Psoas muscle (tissue), 8 donors: ENCODE data around the gene FXYD7. TPM values are rescaled to one million over a fixed set of nuclear protein-coding genes. Genes with fewer than 3 reads are reported as not detected.
A peak's percentile ranks its signal among the peaks of the same experiment; 100 is the strongest.

Experiments used
- ATAC-seq, 4 donors: fragments of 200-7000 bp; cut with Tn5 transposase; one replicate each; pipeline ENCODE4 v1.9.1; 2020; ENCODE audit warnings: moderate library complexity in 3 of 4, mild to moderate bottlenecking in 2 of 4
- DNase-seq, 2 donors: peaks; one replicate each; pipeline ENCODE4 v3.0.0-alpha.2; 2020
- H3K27ac ChIP-seq: fragments of 200-600 bp; one replicate; pipeline ENCODE4 v1.8.0; 2022
- H3K27me3 ChIP-seq, 3 donors: fragments of 200-600 bp in 1 of 3; one replicate each; pipeline versions ENCODE4 v1.6.1 to v1.8.0; 2013 to 2022; ENCODE audit warnings: low read length in 2 of 3, mild to moderate bottlenecking in 2 of 3, moderate library complexity in 1 of 3; ENCODE audit not compliant: insufficient read depth in 3 of 3
- H3K36me3 ChIP-seq, 2 donors: fragments of 200-600 bp in 1 of 2; one replicate each; pipeline versions ENCODE4 v1.6.1 to v1.8.0; 2013 to 2022; ENCODE audit warnings: low read depth in 1 of 2, mild to moderate bottlenecking in 1 of 2, moderate library complexity in 1 of 2; ENCODE audit not compliant: insufficient read depth in 1 of 2
- H3K4me1 ChIP-seq: fragments of 200-600 bp; one replicate; pipeline ENCODE4 v1.8.0; 2022
- H3K4me3 ChIP-seq: fragments of 200-600 bp; one replicate; pipeline ENCODE4 v1.8.0; 2022; ENCODE audit warnings: mild to moderate bottlenecking
- H3K9me3 ChIP-seq: fragments of 200-600 bp; one replicate; pipeline ENCODE4 v1.8.0; 2022
- WGBS, 3 donors: extraction: QIAGEN DNeasy Blood & Tissue Kit; methylation state at CpG; one replicate each; pipeline versions ENCODE4 v1.1.6 to v1.1.7; 2013; 5-methylcytosine and 5-hydroxymethylcytosine counted together
- intact Hi-C, 2 donors: fragments of 100-400 bp; cut with DNase I; formaldehyde crosslinking; loops; one replicate each; pipeline versions ENCODE4 v1.11.0 to v1.14.2; 2022
- polyA plus RNA-seq, 3 donors: library from polyadenylated mRNA; stranded (reverse); fragments of 200-250 nt; gene quantifications; one replicate each; pipeline ENCODE4 v1.2.3, GENCODE V29; 2013
- total RNA-seq, 4 donors: library from RNA; stranded (reverse); fragmentation: NEBNext Ultra II Directional in 2 of 4; extraction: Animal tissue kit (Norgen Biotek cat#: 25700) in 2 of 4; gene quantifications; one replicate each; pipeline versions ENCODE4 v1.2.1 to v1.2.4, GENCODE V29; 2021 to 2023
- TF ChIP-seq, protein P1 (sequence below): fragments of 200-600 bp; IDR thresholded peaks from one replicate; pipeline ENCODE4 v1.8.0; 2022; ENCODE audit warnings: antibody characterized with exemption
- donor health status: healthy with polysubstance abuse.
- donor health status: DM: no; HTN: no; CAD: no; lungs with moderate emphysema.
- donor health status: Bipolar disorder and iron deficiency.
- donor health status: healthy.
- donor health status: DM: yes; HTN: yes; CAD: no.
- donor health status: DM: no; HTN: no; CAD: no.
- donor health status: DM: no; HTN: no; CAD: no.
- donor health status: DM: yes; HTN: yes; CAD: no.

FXYD7 gene
- total and polyA plus RNA-seq, 7 donors: 0.13 to 0.65 (median 0.57) TPM; not detected in 3

DNA sequence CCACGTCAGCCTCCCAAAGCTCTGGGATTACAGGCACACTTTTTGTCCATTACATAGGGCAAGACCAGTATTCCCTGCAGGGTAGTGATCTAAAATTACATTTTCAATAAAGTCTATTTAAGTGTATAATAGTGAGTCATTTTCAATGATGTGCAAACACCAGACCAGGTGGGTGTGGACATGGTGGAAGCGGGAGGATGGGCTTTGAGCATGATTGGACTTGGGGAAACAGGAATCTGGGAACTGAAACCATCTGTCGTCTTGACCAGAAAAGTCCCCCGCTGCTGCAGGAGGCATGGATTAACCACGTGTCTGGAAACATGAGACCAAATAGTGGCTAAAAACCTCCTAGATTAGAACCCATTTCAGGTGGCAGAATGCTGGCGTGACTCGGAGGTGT, 22.6 kb upstream of the FXYD7 start:
- Histone ChIP-seq H3K27me3 (no peaks in the 10 kb centered on the region), H3K4me3 (no peak overlapping the region), H3K27ac (peak overlapping the region; percentile 30), H3K4me1 (peaks cover 13% of the 10 kb centered on the region), H3K36me3 (no peaks in the 10 kb centered on the region), H3K9me3 (no peaks in the 10 kb centered on the region)
- TF ChIP-seq, protein P1, sequence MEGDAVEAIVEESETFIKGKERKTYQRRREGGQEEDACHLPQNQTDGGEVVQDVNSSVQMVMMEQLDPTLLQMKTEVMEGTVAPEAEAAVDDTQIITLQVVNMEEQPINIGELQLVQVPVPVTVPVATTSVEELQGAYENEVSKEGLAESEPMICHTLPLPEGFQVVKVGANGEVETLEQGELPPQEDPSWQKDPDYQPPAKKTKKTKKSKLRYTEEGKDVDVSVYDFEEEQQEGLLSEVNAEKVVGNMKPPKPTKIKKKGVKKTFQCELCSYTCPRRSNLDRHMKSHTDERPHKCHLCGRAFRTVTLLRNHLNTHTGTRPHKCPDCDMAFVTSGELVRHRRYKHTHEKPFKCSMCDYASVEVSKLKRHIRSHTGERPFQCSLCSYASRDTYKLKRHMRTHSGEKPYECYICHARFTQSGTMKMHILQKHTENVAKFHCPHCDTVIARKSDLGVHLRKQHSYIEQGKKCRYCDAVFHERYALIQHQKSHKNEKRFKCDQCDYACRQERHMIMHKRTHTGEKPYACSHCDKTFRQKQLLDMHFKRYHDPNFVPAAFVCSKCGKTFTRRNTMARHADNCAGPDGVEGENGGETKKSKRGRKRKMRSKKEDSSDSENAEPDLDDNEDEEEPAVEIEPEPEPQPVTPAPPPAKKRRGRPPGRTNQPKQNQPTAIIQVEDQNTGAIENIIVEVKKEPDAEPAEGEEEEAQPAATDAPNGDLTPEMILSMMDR: no peak
- intact Hi-C loops: no loop called here
- ATAC-seq (no peak), DNase-seq (no peak)
- WGBS, 3 donors: 52 to 62% (median 53%) methylated on average over 7 of the region's 7 CpGs

DNA sequence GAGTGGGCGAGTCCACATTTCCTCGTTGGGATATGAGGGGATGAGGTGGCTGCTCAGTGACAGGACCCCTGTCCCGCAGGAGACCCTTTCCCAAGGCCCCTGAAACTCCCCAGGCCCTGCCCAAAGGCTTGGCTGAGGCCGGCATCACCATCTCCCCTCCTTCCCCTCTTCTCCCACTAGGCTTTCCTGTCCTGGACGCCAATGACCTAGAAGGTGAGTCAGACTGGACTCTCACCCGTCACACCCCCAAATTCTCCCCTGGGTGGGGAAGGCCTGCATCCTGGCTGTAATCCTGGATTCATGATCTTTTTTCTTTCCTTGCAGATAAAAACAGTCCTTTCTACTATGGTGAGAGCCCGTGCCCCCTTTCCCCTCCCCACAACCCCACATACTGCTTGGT, 22.2 kb upstream of the FXYD7 start:
- peak overlapping the region; percentile 30 for H3K27ac ChIP-seq
- no peak for ATAC-seq
- peak in 1 of 2 donors; percentile 56 for DNase-seq

DNA sequence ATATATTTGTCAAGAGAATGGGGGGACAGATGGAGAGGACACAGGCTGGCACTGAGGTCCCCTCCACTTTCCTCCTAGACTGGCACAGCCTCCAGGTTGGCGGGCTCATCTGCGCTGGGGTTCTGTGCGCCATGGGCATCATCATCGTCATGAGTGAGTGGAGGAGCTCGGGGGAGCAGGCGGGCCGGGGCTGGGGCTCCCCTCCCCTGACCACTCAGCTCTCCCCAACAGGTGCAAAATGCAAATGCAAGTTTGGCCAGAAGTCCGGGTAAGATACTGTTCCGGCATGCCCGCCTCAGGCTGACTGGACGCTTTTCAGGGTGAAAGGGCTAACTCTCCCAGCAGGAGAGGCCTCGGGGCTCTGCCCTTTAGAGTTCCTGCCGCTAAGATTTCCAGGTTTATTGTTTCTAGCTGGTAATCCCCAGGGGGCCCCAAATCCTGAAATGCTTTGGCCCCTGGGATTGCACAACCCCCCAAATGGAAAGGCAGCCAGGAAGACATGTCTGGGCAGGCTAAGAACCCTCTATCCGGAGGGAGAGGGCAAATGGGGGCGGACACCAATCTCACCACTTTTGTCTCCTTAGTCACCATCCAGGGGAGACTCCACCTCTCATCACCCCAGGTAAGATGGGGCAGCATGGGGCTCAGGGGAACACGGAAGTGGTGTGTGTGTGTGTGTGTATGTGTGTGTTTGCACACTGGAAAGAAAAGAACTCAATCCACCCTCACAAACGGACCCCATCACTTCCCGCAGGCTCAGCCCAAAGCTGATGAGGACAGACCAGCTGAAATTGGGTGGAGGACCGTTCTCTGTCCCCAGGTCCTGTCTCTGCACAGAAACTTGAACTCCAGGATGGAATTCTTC, 20.1 kb upstream of the FXYD7 start:
- peak overlapping the region; percentile 78 for H3K27ac ChIP-seq

More for the DNA sequence above, 22.2 kb upstream of the FXYD7 start:
- Histone ChIP-seq H3K4me1 (peaks cover 13% of the 10 kb centered on the region), H3K4me3 (no peak overlapping the region), H3K9me3 (no peaks in the 10 kb centered on the region), H3K36me3 (no peaks in the 10 kb centered on the region), H3K27me3 (no peaks in the 10 kb centered on the region)
- TF ChIP-seq, protein P1: no peak
- WGBS, 3 donors: 70 to 78% (median 72%) methylated on average over 7 of the region's 7 CpGs
- intact Hi-C loops: no loop called here

DNA sequence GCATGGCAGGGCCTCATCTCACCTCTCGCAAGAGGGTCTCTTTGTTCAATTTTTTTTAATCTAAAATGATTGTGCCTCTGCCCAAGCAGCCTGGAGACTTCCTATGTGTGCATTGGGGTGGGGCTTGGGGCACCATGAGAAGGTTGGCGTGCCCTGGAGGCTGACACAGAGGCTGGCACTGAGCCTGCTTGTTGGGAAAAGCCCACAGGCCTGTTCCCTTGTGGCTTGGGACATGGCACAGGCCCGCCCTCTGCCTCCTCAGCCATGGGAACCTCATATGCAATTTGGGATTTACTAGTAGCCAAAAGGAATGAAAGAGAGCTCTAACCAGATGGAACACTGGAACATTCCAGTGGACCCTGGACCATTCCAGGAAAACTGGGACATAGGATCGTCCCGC, 19.5 kb upstream of the FXYD7 start:
- Histone ChIP-seq H3K4me1 (peaks cover 13% of the 10 kb centered on the region), H3K4me3 (peak overlapping the region; percentile 65), H3K27ac (peak overlapping the region; percentile 78), H3K36me3 (no peaks in the 10 kb centered on the region), H3K27me3 (no peaks in the 10 kb centered on the region), H3K9me3 (no peaks in the 10 kb centered on the region)
- WGBS, 3 donors: 37 to 64% (median 42%) methylated on average over 5 of the region's 5 CpGs
- TF ChIP-seq, protein P1: no peak
- intact Hi-C loops: no loop called here
- DNase-seq (peak; percentile 69 to 88), ATAC-seq (peak; percentile 36 to 79 (median 57))

More for the DNA sequence above, 20.1 kb upstream of the FXYD7 start:
- ATAC-seq (no peak), DNase-seq (no peak)
- no peaks in the 10 kb centered on the region for H3K36me3 ChIP-seq
- H3K9me3 ChIP-seq: no peaks in the 10 kb centered on the region
- TF ChIP-seq, protein P1: no peak
- H3K4me3 ChIP-seq: no peak overlapping the region
- no peaks in the 10 kb centered on the region for H3K27me3 ChIP-seq
- intact Hi-C loops: no loop called here
- WGBS, 3 donors: 70 to 76% (median 70%) methylated on average over 19 of the region's 19 CpGs
- peaks cover 13% of the 10 kb centered on the region for H3K4me1 ChIP-seq
